ENCODE results near the gene PTPN5.
"Not testable (repeated sequence)": the region's sequence is repeated elsewhere in the genome, so short reads cannot be mapped to it uniquely, and the experiment has no call there.

Gene PTPN5

GRCh38 chr11:18684267-18684666, 107.3 kb downstream of the PTPN5 start:
- ChIA-PET CTCF (no interaction called here), POLR2A (interaction anchor here (1.2 kb wide), 1 partner anchor 38 kb away, joined by 3 read pairs; no protein-coding TSS in a partner anchor)
- no peak for DNase-seq (ENCODE audit: extremely low spot score)
- TF ChIP-seq SUZ12 (IDR thresholded peaks at IDR 0.05) (no peak), FOXK2 (IDR thresholded peaks at IDR 0.05) (no peak), HDGF (IDR thresholded peaks at IDR 0.05; ENCODE audit: borderline replicate concordance) (no peak), NFRKB (IDR thresholded peaks at IDR 0.05) (no peak), L3MBTL2 (conservative IDR thresholded peaks at IDR 0.05) (no peak), LEF1 (IDR thresholded peaks at IDR 0.05; ENCODE audit: borderline replicate concordance) (no peak), ELF4 (IDR thresholded peaks at IDR 0.05) (no peak), FOXM1 (IDR thresholded peaks at IDR 0.05; ENCODE audit: borderline replicate concordance) (no peak), ARNT (IDR thresholded peaks at IDR 0.05) (no peak), SP1 (IDR thresholded peaks at IDR 0.05) (no peak), PKNOX1 (IDR thresholded peaks at IDR 0.05) (no peak), FOXA1 (IDR thresholded peaks at IDR 0.05) (no peak), ZNF384 (IDR thresholded peaks at IDR 0.05) (no peak), TARDBP (IDR thresholded peaks at IDR 0.05) (no peak), CTBP1 (IDR thresholded peaks at IDR 0.05; ENCODE audit: borderline replicate concordance) (no peak), BHLHE40 (IDR thresholded peaks at IDR 0.05; ENCODE audit: borderline replicate concordance) (no peak)

- DNase-seq (ENCODE audit: extremely low spot score): no peak
- ChIA-PET CTCF (no interaction called here), POLR2A (no interaction called here)
- TF ChIP-seq ELF4 (IDR thresholded peaks at IDR 0.05) (no peak), BHLHE40 (IDR thresholded peaks at IDR 0.05; ENCODE audit: borderline replicate concordance) (no peak)
Observed at GRCh38 chr11:18682466-18682865, 109.1 kb downstream of the PTPN5 start.

- POLR2A ChIA-PET; CTCF ChIA-PET; DNase-seq (ENCODE audit: extremely low spot score): not testable (repeated sequence)
Observed at GRCh38 chr11:18681949-18682348, 109.6 kb downstream of the PTPN5 start.

Data from HEK293T (cell line).